Measurements from ENCODE around the gene NUMB.

The NUMB gene

DNA sequence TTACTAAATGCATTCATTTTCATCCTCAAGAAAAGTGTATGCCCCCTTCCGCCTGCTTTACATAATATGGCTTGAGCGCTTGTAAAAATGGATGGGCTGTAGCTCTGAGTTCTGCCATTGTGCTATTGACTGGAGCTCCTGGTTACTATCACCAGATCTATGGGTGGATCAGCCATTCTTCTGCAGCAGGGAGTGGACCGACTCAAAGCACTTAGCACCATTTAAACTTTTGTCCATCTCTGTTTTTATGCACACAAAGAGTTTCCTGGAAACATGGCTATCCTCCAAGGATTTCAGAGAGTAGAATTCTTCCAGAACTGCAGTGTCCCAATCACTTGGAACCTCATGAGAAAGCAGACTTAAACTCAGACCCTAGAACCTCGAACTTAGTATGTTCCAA lies 4.5 kb upstream of the NUMB start:
- no peak for FAIRE-seq
- TF ChIP-seq POLR2AphosphoS5 (IDR thresholded peaks at IDR 0.05; ENCODE audit: low read depth, low read length) (no peak), TAF1 (IDR thresholded peaks at IDR 0.05; ENCODE audit: borderline replicate concordance, low read depth, low read length) (no peak), POLR2A (IDR thresholded peaks at IDR 0.05; ENCODE audit: low read depth, low read length) (no peak)
- no peak for DNase-seq (ENCODE audit: insufficient read length)

DNA sequence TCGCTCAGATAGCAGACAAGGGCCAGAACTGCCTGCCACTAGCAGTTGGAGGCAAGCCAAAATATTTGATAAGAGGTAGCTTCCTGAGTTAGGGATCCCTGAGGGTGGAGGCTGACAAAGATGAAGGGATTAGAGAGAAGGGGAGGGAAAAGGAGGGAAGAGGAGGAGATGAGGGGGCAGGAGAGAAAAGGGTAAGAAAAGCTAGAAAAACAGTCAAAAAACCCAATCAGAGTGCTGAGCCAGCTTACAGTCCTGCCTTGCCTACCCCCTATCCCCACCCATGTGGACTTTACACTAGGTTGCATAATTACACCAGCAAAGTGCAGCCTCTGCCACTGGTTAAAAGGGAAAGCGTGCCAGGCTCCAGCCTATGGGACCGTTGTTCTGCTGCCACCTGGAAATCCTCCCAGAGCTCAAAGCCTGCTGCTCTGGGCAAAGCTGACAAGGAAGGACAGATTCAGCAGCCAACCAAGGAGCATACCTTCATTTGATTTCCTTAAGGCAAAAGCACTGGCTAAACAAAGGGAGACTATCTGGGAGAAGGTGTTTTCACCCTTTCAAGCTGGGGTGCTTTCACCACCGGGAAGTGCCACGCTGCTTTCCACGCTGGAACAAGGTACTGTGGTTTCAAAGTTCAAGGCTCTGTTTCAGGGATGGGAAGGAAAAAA lies 3.8 kb upstream of the NUMB start:
- no peak for TF ChIP-seq TAF1 (IDR thresholded peaks at IDR 0.05; ENCODE audit: borderline replicate concordance, low read depth, low read length)
- FAIRE-seq (no peak), DNase-seq (ENCODE audit: insufficient read length) (no peak)

DNA sequence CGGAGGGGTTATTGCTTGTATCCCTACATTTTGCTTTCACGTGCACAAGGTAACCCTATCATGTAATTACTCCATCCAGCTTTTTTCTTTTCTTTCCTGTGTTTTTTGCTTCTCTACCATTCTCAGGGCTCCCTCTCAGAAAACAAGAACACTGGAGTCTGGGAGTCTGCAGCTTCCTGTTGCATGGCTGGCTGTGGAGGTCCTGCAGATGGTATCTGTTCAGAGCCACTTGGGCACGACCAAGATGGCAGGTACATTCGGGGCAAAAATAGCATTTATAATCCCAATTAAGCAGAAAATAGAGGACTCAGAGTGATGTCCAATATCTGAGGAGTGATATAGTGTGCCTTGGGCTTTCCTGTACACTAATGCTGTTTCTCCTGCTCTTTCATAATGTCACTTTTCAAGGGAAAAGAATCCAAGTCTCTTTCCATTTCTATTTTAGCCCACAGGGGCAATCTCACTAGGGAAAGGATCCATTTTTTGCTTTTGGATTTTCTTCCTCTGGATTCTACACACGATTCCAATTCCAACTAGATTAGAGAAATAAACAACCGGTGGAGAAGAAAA lies 3.2 kb upstream of the NUMB start:
- DNase-seq (ENCODE audit: insufficient read length) (no peak), FAIRE-seq (no peak)
- no peak for TF ChIP-seq TAF1 (IDR thresholded peaks at IDR 0.05; ENCODE audit: borderline replicate concordance, low read depth, low read length)
- no peak for TF ChIP-seq POLR2A (IDR thresholded peaks at IDR 0.05; ENCODE audit: low read depth, low read length)
- TF ChIP-seq POLR2AphosphoS5 (IDR thresholded peaks at IDR 0.05; ENCODE audit: low read depth, low read length): no peak

DNA sequence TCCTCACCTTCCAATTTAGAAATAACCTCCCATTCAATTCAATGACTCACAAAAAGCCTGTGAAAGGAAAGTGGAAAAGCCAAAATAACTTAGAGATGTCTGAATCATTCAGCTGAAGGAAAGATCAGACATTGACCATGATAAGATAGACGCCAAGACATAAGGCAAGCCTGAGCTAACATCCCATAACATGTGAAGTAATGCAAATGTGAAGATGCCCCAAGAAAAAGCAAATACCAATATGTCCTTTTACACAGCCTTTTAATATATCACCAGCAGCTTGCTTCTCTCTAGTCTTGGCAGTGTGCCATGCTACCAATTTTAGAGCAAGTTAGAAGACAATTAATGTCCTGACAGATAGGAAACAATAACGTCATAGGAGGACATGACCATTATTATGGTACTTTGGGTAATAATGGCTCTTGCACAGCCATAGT lies 2.4 kb upstream of the NUMB start:
- no peak for DNase-seq (ENCODE audit: insufficient read length)
- FAIRE-seq: no peak
- TF ChIP-seq POLR2A (IDR thresholded peaks at IDR 0.05; ENCODE audit: low read depth, low read length) (no peak), POLR2AphosphoS5 (IDR thresholded peaks at IDR 0.05; ENCODE audit: low read depth, low read length) (no peak), TAF1 (IDR thresholded peaks at IDR 0.05; ENCODE audit: borderline replicate concordance, low read depth, low read length) (no peak)

DNA sequence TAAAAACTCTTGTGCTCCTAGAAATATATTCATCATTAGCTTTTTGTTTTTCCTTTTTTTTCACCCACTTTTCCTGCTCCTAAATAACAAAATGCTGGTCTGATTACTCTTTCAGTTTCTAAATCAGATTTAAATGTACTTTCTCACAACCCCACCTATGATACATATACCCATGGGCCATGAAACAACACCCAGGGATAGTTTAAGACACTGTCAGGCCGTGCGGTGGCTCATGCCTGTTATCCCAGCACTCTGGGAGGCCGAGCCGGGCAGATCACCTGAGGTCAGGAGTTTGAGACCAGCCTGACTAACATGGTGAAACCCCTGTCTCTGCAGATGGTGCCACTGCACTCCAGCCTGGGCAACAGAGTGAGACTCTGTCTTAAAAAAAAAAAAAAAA lies 1.6 kb upstream of the NUMB start:
- no peak for FAIRE-seq
- DNase-seq (ENCODE audit: insufficient read length): no peak
- TF ChIP-seq POLR2AphosphoS5 (IDR thresholded peaks at IDR 0.05; ENCODE audit: low read depth, low read length) (no peak), TAF1 (IDR thresholded peaks at IDR 0.05; ENCODE audit: borderline replicate concordance, low read depth, low read length) (no peak), POLR2A (IDR thresholded peaks at IDR 0.05; ENCODE audit: low read depth, low read length) (no peak)

DNA sequence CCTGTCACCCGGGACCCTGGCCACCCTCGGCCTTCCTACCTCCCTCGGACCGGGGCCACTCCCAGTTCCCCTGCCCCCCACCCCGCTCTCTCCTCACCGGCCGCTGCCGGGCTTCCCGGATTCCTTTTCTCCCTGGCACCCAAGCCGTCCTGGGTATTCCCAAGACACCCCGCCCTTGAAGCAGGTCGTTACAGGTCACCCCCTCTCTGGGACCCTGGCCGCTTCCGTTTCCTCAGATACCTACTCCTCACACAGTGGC lies 493 bp downstream of the NUMB start:
- TF ChIP-seq TAF1 (IDR thresholded peaks at IDR 0.05; ENCODE audit: borderline replicate concordance, low read depth, low read length) (no peak), POLR2AphosphoS5 (IDR thresholded peaks at IDR 0.05; ENCODE audit: low read depth, low read length) (no peak), POLR2A (IDR thresholded peaks at IDR 0.05; ENCODE audit: low read depth, low read length) (no peak)
- no peak for DNase-seq (ENCODE audit: insufficient read length)
- no peak for FAIRE-seq

DNA sequence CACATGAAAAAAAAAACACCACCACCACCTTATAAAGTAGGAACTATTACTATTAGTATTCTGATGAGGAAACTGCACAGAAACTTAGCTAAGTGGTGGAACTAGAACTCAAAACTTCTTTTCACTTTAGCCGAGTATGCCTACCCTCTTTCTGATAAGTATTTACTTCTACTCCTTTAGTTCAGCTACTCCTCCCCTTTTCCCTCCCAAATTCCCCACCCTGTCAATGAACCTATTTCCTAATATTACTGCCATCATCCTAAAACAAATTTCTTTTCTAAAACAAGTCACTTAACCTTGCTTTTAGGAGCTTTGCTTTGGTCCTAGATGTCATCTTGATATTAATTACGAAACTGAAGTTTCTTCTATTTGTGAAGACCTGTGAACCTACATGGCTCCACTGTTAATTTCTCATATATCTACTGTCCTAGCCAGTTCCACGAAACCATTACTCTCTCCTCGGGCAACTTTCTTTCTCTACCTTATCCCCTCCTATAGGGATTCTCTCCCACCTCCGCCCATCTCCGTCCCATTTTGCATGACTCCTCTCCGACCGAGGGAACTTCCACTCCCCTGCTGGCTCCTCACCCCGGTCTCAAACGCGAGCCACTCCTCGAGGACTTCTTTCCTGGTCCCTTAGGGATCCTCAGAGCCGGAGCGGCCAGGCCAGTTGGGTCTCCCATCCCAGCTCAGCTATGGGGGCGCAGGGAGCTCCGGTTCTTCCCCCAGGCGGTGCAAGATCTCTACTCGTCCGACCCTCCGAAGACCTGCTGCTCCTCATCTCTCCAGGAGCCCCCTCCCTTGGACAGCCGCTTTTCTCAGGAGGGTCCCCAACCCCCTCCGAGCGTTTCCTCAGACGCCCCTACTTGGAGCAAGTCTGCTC lies 1.1 kb downstream of the NUMB start:
- DNase-seq (ENCODE audit: insufficient read length): no peak
- TF ChIP-seq TAF1 (IDR thresholded peaks at IDR 0.05; ENCODE audit: borderline replicate concordance, low read depth, low read length) (no peak), POLR2A (IDR thresholded peaks at IDR 0.05; ENCODE audit: low read depth, low read length) (no peak), POLR2AphosphoS5 (IDR thresholded peaks at IDR 0.05; ENCODE audit: low read depth, low read length) (no peak)
- peak; percentile 83 for FAIRE-seq

DNA sequence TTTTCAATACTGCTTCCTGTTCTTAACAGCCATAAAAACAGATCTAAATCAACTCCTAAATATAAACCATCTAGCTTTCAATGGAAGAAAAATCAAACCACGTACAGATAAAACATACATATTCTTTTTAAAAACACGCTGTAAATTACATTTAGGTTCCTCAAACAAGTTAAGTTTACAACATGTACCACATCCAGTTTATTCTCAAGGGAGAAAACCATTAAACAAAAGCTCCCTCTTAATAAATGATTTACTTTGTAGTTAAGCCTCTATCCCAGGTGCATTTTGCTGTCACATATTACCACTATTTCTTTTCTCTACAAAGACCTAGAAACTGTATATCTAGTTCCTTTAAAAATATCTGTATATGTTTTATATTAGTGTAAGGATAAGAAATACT lies 3.1 kb downstream of the NUMB start:
- TF ChIP-seq POLR2A (IDR thresholded peaks at IDR 0.05; ENCODE audit: low read depth, low read length) (no peak), POLR2AphosphoS5 (IDR thresholded peaks at IDR 0.05; ENCODE audit: low read depth, low read length) (no peak), TAF1 (IDR thresholded peaks at IDR 0.05; ENCODE audit: borderline replicate concordance, low read depth, low read length) (no peak)
- no peak for DNase-seq (ENCODE audit: insufficient read length)
- no peak for FAIRE-seq

DNA sequence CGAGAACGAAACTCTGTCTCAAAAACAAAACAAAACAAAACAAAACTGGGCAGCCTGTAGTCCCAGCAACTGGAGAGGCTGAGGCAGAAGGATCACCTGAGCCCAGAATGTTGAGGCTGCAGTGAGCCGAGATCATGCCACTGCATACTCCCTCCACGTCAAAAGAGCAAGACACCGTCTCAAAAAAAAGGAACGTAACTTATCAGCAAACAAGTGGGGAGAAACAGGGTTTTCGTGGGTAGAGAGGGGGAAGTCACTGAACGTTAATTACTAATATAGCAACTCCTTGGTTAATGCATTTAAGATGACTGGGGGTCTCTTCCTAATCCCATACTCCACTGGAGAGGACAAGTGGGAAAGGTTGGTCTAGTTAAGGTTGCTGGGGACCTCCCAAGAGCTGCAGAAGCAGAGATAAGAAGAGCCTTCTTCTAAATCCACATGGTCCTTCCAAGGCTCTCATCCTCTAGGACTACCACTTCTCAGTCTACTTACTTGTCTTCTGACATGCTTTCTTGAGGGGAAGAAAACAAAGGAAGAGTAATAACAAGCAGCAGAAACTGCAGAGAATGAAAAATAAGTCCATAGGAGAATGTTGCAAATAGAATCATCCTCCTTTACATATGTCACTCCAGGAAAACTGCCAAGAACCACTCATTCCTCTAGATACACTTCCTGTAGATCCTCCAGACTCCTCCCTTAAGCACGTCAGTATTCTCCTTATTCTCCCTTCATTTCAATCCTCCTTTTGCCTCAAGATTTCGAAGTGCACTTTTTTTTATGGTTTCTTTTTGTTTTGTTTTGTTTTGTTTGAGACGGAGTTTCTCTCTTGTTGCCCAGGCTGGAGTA lies 5.8 kb downstream of the NUMB start:
- peak; percentile 92 for FAIRE-seq
- no peak for TF ChIP-seq TAF1 (IDR thresholded peaks at IDR 0.05; ENCODE audit: borderline replicate concordance, low read depth, low read length)
- TF ChIP-seq POLR2A (IDR thresholded peaks at IDR 0.05; ENCODE audit: low read depth, low read length): no peak
- no peak for TF ChIP-seq POLR2AphosphoS5 (IDR thresholded peaks at IDR 0.05; ENCODE audit: low read depth, low read length)
- DNase-seq (ENCODE audit: insufficient read length): no peak

DNA sequence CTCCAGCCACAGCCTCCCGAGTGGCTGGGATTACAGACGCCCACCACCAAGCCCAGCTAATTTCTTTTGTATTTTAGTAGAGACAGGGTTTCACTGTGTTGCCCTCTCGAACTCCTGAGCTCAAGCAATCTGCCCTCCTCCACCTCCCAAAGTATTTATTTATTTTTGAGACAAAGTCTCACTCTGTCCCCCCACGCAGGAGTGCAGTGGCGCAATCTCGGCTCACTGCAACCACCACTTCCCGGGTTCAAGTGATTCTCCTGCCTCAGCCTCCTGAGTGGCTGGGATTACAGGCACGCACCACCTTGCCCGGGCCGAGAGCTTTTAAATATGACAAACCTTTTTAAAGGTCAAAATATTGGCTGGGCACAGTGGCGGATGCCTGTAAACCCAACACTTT lies 14.6 kb downstream of the NUMB start:
- DNase-seq (ENCODE audit: insufficient read length) (no peak), FAIRE-seq (no peak)
- no peak for TF ChIP-seq TAF1 (IDR thresholded peaks at IDR 0.05; ENCODE audit: borderline replicate concordance, low read depth, low read length)
- no peak for TF ChIP-seq POLR2AphosphoS5 (IDR thresholded peaks at IDR 0.05; ENCODE audit: low read depth, low read length)
- TF ChIP-seq POLR2A (IDR thresholded peaks at IDR 0.05; ENCODE audit: low read depth, low read length): no peak

DNA sequence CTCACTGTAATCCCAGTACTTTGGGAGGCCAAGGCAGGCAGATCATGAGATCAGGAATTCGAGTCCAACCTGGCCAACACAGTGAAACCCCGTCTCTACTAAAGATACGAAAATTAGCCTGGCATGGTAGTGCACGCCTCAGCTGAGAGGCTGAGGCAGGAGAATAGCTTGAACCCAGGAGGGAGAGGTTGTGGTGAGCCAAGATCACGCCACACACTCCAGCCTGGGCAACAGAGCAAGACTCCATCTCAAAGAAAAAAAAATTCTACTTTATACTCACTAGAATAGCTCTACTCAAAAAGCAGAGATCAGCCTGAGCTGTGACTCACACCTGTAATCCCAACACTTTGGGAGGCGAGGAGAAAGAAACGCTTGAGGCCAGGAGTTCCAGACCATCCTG lies 17.1 kb downstream of the NUMB start:
- DNase-seq (ENCODE audit: insufficient read length) (no peak), FAIRE-seq (no peak)
- no peak for TF ChIP-seq POLR2A (IDR thresholded peaks at IDR 0.05; ENCODE audit: low read depth, low read length)
- TF ChIP-seq POLR2AphosphoS5 (IDR thresholded peaks at IDR 0.05; ENCODE audit: low read depth, low read length): no peak
- no peak for TF ChIP-seq TAF1 (IDR thresholded peaks at IDR 0.05; ENCODE audit: borderline replicate concordance, low read depth, low read length)
